Measurements from ENCODE around the gene ZNF853. TPM values are rescaled to one million over a fixed set of nuclear protein-coding genes. Genes with fewer than 3 reads are reported as not detected.
"Not testable (repeated sequence)": the region's sequence is repeated elsewhere in the genome, so short reads cannot be mapped to it uniquely, and the experiment has no call there.

ZNF853 gene
- total RNA-seq, 2 donors from 2014 or later = 3.6 to 11.2 TPM

DNA sequence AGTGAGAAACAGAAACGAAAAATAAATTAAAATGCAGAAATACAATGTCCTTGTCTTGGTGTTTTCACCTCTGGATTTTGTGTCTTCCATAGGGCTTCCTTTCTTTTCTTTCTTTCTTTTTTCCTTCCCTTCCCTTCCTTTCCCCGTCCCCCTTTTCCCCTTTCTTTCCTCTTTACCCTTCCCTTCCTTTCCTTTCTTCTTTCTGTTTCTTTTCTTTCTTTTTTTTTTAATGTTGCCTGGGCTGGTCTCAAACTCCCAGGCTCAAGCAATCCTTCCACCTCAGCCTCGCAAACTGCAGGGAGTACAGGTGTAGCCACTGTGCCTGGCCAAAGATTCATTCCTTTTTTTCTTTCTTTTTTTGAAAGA is 8.8 kb downstream of the ZNF853 start:
- no peak overlapping the region for H3K27ac ChIP-seq
- DNase-seq = no peak
- WGBS, 2 donors = 46 to 75% methylated on average over 2 to 3 of the region's 3 CpGs
- no peaks in the 10 kb centered on the region for H3K9me3 ChIP-seq
- TF ChIP-seq, protein P1, sequence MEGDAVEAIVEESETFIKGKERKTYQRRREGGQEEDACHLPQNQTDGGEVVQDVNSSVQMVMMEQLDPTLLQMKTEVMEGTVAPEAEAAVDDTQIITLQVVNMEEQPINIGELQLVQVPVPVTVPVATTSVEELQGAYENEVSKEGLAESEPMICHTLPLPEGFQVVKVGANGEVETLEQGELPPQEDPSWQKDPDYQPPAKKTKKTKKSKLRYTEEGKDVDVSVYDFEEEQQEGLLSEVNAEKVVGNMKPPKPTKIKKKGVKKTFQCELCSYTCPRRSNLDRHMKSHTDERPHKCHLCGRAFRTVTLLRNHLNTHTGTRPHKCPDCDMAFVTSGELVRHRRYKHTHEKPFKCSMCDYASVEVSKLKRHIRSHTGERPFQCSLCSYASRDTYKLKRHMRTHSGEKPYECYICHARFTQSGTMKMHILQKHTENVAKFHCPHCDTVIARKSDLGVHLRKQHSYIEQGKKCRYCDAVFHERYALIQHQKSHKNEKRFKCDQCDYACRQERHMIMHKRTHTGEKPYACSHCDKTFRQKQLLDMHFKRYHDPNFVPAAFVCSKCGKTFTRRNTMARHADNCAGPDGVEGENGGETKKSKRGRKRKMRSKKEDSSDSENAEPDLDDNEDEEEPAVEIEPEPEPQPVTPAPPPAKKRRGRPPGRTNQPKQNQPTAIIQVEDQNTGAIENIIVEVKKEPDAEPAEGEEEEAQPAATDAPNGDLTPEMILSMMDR (IDR thresholded peaks at IDR 0.05) = no peak
- no peak for TF ChIP-seq POLR2A (IDR thresholded peaks at IDR 0.05)
- H3K4me1 ChIP-seq = no peaks in the 10 kb centered on the region
- intact Hi-C loops (cut with DNase I) = no loop called here
- no peak for ATAC-seq
- H3K27me3 ChIP-seq = no peaks in the 10 kb centered on the region
- peaks cover 0 to 4% of the 10 kb centered on the region in 2 donors for H3K36me3 ChIP-seq (replicated peaks in 1 of 2; ENCODE audit: insufficient read depth in 1 of 2, low read depth in 2 of 2)
- H3K4me3 ChIP-seq = no peak overlapping the region

DNA sequence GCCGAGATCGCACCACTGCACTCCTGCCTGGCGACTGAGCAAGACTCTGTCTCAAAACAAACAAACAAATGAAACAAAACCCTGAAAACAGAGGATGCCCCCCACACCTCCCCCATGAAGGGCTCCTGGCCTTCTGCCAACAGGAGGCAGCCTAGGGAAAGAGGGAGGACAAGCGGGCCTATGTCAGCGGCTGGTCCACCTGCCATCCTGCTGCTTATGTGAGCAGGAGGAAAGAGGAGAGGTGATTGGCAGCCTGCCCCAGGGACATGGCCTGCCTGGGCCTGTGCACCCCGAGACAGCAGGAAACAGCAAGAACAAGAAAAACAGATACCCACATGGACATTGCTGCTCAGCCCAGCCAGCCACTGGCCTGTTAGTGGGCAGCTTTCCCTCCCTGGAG is 12.6 kb downstream of the ZNF853 start:
- WGBS, 2 donors = 83 to 94% methylated on average over 6 of the region's 6 CpGs
- Histone ChIP-seq H3K36me3 (replicated peaks in 1 of 2; ENCODE audit: insufficient read depth in 1 of 2, low read depth in 2 of 2) (no peaks in the 10 kb centered on the region), H3K4me1 (no peaks in the 10 kb centered on the region), H3K27me3 (no peaks in the 10 kb centered on the region), H3K27ac (no peak overlapping the region), H3K4me3 (no peak overlapping the region), H3K9me3 (no peaks in the 10 kb centered on the region)
- intact Hi-C loops (cut with DNase I) = no loop called here
- TF ChIP-seq, protein P1 (IDR thresholded peaks at IDR 0.05) = no peak
- no peak for TF ChIP-seq POLR2A (IDR thresholded peaks at IDR 0.05)
- ATAC-seq = no peak
- no peak for DNase-seq

DNA sequence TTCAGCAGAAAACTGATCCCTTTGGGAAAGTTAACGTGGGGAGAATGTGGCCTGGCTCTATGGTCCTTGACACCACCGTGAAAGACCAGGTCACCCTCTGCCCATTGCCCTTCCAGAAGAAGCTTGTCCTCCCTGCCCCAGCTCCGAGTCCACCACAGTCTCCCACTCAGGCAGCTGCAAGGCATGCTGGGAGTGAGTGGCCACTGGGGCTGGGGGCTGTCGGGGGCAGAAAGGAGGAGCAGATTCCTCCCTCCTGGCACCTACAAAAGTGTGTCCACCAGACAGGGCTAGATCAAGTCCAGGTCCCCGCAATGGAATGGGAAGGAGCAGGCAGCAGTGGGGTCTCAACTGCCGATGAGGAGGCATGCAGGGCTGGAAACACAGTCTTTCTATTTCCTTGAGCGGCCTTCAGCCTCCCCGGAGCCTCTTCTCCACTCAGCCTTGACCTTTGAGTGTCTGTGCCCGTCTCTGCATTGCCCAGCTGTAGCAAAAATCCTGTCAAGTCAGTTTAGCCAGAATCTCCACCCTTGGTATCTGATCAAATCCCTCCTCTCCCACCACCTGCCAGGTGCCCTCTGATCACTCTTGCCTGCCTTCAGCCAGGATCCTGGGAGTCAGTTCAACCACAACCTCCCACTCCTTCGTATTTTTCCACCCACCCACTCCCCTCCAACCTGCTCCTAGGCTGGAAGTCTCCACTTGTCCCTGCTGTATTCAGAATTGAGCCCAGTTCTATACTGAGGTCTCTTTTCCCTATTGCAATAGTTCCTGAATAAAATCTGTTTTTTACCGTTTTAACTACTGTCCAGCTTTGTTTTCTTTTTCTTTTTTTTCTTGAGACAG is 14.8 kb downstream of the ZNF853 start:
- WGBS, 2 donors = 49 to 56% methylated on average over 9 to 11 of the region's 11 CpGs
- H3K4me1 ChIP-seq = no peaks in the 10 kb centered on the region
- intact Hi-C loops (cut with DNase I) = no loop called here
- TF ChIP-seq, protein P1 (IDR thresholded peaks at IDR 0.05) = no peak
- no peak for TF ChIP-seq POLR2A (IDR thresholded peaks at IDR 0.05)
- DNase-seq (no peak), ATAC-seq (no peak)
- no peak overlapping the region for H3K4me3 ChIP-seq
- H3K27ac ChIP-seq = no peak overlapping the region
- H3K9me3 ChIP-seq = no peaks in the 10 kb centered on the region
- H3K36me3 ChIP-seq (replicated peaks in 1 of 2; ENCODE audit: insufficient read depth in 1 of 2, low read depth in 2 of 2) = no peaks in the 10 kb centered on the region
- no peaks in the 10 kb centered on the region for H3K27me3 ChIP-seq

DNA sequence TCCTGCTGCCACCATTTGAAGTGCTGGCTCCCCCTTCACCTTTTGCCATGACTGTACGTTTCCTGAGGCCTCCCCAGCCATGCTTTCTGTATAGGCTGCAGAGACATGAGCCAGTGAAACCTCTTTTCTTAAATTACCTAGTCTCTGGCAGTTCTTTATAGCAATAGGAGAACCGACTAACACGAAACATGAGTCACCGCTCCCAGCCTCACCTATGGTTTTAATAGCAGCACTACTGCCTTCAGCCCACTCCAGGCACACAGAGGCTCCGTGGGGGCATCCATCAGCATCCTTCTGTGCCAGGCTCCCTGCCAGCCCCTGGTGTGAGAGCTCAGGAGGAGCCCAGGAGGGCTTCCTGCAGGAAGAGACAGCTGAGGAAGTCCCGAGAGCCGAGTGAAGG is 16.2 kb downstream of the ZNF853 start:
- no peak for ATAC-seq
- no peaks in the 10 kb centered on the region for H3K27me3 ChIP-seq
- H3K9me3 ChIP-seq = no peaks in the 10 kb centered on the region
- peaks cover 6% of the 10 kb centered on the region for H3K4me1 ChIP-seq
- intact Hi-C loops (cut with DNase I) = no loop called here
- no peak overlapping the region for H3K4me3 ChIP-seq
- DNase-seq = no peak
- WGBS, 2 donors = 63 to 69% methylated on average over 7 of the region's 7 CpGs
- no peak overlapping the region for H3K27ac ChIP-seq
- no peaks in the 10 kb centered on the region for H3K36me3 ChIP-seq (replicated peaks in 1 of 2; ENCODE audit: insufficient read depth in 1 of 2, low read depth in 2 of 2)
- TF ChIP-seq, protein P1 (IDR thresholded peaks at IDR 0.05) = no peak
- no peak for TF ChIP-seq POLR2A (IDR thresholded peaks at IDR 0.05)

DNA sequence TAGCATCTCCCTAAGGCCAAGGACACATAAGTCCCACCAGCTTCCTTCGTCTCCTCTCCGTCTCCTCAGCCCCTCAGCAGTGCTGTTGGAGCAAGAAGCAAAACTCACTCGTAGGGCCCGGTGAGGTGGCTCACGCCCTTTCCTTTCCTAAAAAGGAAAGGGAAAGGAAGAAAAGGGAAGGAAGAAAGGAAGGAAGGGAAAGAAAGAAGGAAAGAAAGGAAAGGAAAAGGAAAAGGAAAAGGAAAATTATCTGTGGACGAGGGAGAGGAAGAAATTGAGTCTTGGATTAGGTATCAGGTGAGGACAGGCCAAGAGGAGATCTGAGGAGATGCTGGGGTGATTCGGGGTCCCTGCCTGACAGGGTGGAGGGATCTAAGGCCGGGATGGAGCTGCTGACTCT is 18.6 kb downstream of the ZNF853 start:
- intact Hi-C loops (cut with DNase I) = no loop called here
- Histone ChIP-seq H3K36me3 (replicated peaks in 1 of 2; ENCODE audit: insufficient read depth in 1 of 2, low read depth in 2 of 2) (no peaks in the 10 kb centered on the region), H3K9me3 (no peaks in the 10 kb centered on the region), H3K27me3 (no peaks in the 10 kb centered on the region), H3K27ac (no peak overlapping the region), H3K4me1 (peaks cover 21% of the 10 kb centered on the region), H3K4me3 (no peak overlapping the region)
- no peak for DNase-seq
- TF ChIP-seq, protein P1 (IDR thresholded peaks at IDR 0.05) = no peak
- TF ChIP-seq POLR2A (IDR thresholded peaks at IDR 0.05) = no peak
- 62 to 78% methylated on average over 8 of the region's 8 CpGs for WGBS, 2 donors
- no peak for ATAC-seq

DNA sequence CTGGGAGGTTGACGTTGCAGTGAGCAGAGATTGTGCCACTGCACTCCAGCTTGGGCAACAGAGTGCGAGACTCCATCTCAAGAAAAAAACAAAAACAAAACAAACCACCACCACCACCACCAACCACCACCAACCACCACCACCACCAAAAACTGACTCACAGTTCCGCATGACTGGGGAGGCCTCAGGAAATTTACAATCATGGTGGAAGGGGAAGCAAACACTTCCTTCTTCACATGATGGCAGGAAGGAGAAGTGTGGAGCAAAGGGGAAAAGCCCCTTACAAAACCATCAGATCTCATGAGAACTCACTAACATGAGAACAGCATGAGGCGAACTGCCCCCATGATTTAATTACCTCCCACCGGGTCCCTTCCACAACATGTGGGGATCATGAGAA is 19.6 kb downstream of the ZNF853 start:
- H3K4me1 ChIP-seq = peaks cover 21% of the 10 kb centered on the region
- H3K4me3 ChIP-seq; H3K27ac ChIP-seq; H3K27me3 ChIP-seq; H3K36me3 ChIP-seq (replicated peaks in 1 of 2; ENCODE audit: insufficient read depth in 1 of 2, low read depth in 2 of 2); ATAC-seq; H3K9me3 ChIP-seq; DNase-seq; intact Hi-C loops (cut with DNase I): not testable (repeated sequence)
- WGBS, 2 donors = 75 to 80% methylated on average over 5 of the region's 5 CpGs

Measured in body of pancreas (tissue), 4 donors.